Measurements from ENCODE around the gene ABLIM1. TPM values are rescaled to one million over a fixed set of nuclear protein-coding genes. Genes with fewer than 3 reads are reported as not detected.
A peak's percentile ranks its signal among the peaks of the same experiment; 100 is the strongest.

ABLIM1 gene
- total and polyA plus RNA-seq, 2 of the 13 experiments (the other 11 are each of a cell fraction or from before 2014, with no cell fraction given), result 59.4 to 92.7 TPM

DNA sequence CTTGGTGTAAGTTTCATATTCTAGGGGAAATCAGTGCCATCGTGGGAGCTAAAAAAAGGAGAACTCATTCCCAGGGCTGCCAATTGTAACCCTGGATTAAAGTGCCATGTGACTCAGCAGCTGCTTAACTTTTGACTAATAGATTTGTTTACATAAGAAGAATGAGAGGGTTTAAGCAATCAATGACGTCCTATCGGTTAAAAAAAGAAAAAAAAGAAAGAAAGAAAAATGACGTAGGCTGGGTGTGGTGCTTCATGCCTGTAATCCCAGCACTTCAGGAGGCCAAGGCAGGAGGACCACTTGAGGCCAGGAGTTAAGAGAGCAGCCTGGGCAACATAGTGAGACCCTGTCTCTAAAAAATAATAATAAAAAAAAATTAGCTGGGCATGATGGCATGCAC lies 137.6 kb downstream of the ABLIM1 start (continued):
- TF ChIP-seq ATF7 (IDR thresholded peaks at IDR 0.05) (peak; percentile 71), ATF7 (CRISPR knock-in tag; IDR thresholded peaks at IDR 0.05) (no peak), DNMT3B (CRISPR knock-in tag; conservative IDR thresholded peaks at IDR 0.05) (no peak), NFKB2 (CRISPR knock-in tag; IDR thresholded peaks at IDR 0.05; ENCODE audit: borderline replicate concordance) (no peak), ZNF777 (CRISPR knock-in tag; IDR thresholded peaks at IDR 0.05) (no peak), FOSL2 (CRISPR knock-in tag; IDR thresholded peaks at IDR 0.05) (peak; percentile 79), SOX13 (IDR thresholded peaks at IDR 0.05) (no peak), SOX13 (CRISPR knock-in tag; conservative IDR thresholded peaks at IDR 0.05 in 1 of 2, IDR thresholded peaks at IDR 0.05 in 1 of 2) (peak in 1 of 2 experiments; percentile 41; a peak in 1 of 4 replicates), AHDC1 (CRISPR knock-in tag; IDR thresholded peaks at IDR 0.05; ENCODE audit: borderline replicate concordance) (no peak), SP2 (CRISPR knock-in tag; IDR thresholded peaks at IDR 0.05) (no peak), FOXA1 (IDR thresholded peaks at IDR 0.05) (peak; percentile 75), FOXA1 (CRISPR knock-in tag; IDR thresholded peaks at IDR 0.05) (peak; percentile 36; the same call in 1 of the 2 replicates), SOX5 (CRISPR knock-in tag; IDR thresholded peaks at IDR 0.05; ENCODE audit: borderline replicate concordance) (peak; percentile 24; the same call in 1 of the 2 replicates), ZBTB21 (CRISPR knock-in tag; IDR thresholded peaks at IDR 0.05) (peak; percentile 95), RAD51 (IDR thresholded peaks at IDR 0.05; ENCODE audit: borderline replicate concordance) (peak; percentile 44; the same call in 1 of the 2 replicates), ZNF160 (CRISPR knock-in tag; IDR thresholded peaks at IDR 0.05) (no peak), ZFYVE20 (CRISPR knock-in tag; IDR thresholded peaks at IDR 0.05; ENCODE audit: borderline replicate concordance, low read depth) (no peak)
- TF ChIP-seq, protein P1, sequence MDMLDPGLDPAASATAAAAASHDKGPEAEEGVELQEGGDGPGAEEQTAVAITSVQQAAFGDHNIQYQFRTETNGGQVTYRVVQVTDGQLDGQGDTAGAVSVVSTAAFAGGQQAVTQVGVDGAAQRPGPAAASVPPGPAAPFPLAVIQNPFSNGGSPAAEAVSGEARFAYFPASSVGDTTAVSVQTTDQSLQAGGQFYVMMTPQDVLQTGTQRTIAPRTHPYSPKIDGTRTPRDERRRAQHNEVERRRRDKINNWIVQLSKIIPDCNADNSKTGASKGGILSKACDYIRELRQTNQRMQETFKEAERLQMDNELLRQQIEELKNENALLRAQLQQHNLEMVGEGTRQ (IDR thresholded peaks at IDR 0.05; ENCODE audit: low read depth, low read length), result peak; percentile 45
- TF ChIP-seq, protein P1 (CRISPR knock-in tag; IDR thresholded peaks at IDR 0.05; ENCODE audit: borderline replicate concordance), result peak; percentile 65; the same call in 1 of the 2 replicates

Data from HepG2 (cell line).